ENCODE data around the gene HIGD1C.

HIGD1C gene

GRCh38 chr12:51018956-51019355 lies 66.6 kb downstream of the HIGD1C start:
- no peak for DNase-seq (ENCODE audit: low spot score)

- DNase-seq (ENCODE audit: low spot score): no peak
These were observed 67.6 kb downstream of the HIGD1C start for GRCh38 chr12:51019927-51020326.

Data from iPS-NIHi11 (cell line).